CD1c-positive myeloid dendritic cell (primary cell): ENCODE results near the gene OGT.

ENCODE experiments used
- DNase-seq: peaks from one replicate; pipeline ENCODE4 v3.0.0-alpha.2; 2016; ENCODE audit errors: extremely low spot score

Gene OGT

DNA sequence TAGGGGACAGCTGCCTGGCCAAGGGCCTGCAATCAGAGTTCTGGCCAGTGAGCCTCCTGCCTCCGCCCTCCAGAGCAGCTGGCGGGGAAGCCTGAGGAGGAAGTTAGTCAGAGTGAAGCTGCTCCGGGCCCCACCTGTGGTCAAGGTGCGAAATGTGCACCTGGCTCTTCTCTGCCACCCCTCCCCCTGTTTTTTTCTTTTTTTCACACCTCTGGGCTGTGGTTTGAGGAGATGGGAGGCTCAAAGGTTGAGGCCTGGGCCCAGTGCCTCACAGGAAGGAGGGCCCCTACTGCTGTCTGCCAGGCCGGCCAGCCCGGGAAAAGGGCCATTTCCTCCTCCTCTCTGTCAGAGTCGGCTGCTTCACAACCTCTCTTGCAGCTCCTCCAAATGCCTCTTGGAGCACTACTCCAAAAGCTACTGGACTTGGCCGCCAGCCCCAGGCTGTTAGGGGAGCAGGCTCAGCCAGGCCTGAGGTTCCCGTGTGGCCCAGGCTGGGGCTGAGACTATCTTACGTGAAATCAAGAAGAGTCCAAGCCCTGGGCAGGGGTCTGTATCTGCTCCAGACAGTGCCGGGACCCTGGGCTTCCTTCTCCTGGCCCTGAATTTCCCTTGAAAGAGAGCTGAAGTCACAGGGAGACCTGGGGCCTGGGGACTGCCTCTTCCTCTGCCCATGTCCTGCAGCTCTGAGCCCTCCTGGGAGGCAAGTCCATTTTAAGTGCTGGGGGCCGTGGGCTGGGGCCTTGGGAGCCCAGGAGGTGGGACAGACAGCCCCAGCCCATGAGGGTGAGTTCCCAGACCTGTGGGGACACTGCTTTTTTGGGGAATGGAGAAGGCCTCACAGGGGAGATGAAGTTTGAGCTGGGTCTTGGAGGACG, 89.9 kb downstream of the OGT start:
- DNase-seq, result peak; percentile 13

DNA sequence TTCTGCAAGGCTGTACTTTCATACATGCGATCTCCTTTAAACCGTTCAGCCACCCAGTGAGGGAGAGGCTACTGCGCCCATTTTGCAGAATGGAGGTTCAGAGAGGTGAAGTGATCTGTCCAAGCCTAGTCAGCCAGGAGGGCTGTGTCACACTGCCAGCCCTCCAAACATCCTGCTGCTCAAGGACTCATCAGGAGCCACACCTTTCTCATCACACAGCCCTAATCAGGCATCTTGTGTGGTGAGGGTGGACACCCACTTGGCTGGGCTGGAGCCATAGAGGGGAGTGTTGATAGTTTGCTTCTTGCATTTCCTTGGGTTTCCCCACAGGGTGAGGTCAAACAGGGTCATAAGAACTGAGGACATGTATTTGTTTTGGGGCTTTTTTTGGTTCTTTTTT, 90.8 kb downstream of the OGT start:
- no peak for DNase-seq

DNA sequence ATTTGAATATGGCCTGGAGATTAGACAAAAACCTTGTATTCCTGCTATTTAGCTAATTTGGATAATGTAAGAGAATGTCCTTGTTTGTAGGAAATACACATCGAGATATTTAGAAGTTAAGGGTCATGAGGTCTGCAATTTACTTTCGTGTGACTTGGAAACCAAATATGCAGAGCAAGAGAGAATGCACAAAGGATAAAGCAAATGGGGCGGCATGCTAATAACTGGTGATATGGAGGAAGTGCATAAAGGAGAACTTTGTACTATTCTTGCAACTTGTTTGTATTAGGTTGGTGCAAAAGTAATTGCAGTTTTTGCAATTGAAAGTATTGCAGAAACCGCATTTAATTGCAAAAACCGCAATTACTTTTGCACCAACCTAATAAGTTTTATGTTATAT, 92.6 kb downstream of the OGT start:
- no peak for DNase-seq
